EL (cell line): ENCODE data around the gene CFAP61.

Experiments used
- DNase-seq: peaks from one replicate; pipeline ENCODE4 v3.0.0-alpha.2; 2016

Gene CFAP61

DNA sequence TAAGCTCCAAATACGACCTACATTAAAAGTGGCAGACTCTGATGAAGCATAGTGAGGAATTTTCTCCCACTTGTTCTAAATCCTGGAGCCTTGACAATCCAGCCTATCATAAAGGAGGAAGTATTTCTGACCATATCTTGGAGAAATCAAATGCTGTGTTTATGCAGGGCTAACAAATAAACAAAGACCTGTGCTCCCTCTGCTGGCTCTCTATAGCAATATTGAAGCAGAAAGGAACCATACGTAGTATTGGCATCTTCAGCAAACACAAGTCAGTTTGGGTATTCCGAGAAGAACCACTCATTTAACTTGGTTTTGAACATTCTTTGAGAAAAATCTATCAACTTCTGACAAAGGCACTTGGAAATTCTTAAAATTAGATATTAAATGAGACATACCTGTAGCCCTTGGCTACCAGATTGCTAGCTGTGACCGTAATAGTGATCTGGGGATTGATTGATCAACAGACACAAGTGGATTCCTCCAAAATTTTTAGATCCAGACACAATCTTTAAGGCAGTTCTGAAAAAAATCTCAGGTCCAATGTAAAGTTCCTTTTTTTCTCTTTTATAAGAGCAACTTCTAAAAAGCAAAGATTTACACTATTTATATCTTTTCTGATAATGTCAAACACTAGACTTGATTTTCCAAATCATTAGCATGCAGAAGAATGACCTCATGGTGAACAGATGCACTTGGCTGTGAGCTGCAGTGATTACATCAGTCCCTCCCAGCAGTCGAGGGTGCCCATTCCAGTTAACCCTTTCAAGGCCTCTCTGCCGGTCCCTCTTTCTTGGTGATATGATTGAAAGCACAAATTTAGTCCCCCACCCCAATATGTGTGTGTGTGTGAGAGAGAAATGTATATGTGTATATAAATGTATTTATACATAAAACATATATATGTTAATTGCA is 355.8 kb downstream of the CFAP61 start:
- peak; percentile 32 for DNase-seq

DNA sequence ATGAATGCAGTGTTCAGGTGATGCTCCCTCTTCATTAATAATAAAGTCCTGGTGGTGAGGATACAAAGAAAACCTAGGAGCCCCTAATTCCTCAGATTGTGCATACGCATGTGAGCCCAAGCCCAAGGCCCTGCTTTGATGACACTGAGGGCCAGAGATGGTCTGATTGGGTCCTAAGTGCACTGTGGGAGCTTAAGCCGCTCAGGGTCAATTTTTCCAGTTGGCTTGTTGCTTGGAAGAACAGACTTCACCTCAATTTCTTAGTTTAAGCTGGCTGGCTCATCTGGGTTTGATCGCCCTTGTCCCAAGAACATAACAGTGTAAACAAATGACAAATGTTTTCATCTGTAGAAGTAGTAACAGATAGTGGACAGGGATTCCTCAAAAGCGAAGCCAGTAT is 357.0 kb downstream of the CFAP61 start:
- DNase-seq = no peak
